Small intestine (tissue), 4 donors: ENCODE data around the gene BCAS3. TPM values are rescaled to one million over a fixed set of nuclear protein-coding genes. Genes with fewer than 3 reads are reported as not detected.

Experiments used
- polyA plus RNA-seq, 4 donors: library from polyadenylated mRNA; stranded (reverse) in 3 of 4; unstranded in 1 of 4; fragments of 200-250 nt in 3 of 4; fragments of 120-200 nt in 1 of 4; gene quantifications; one replicate each; pipeline versions ENCODE4 v1.2.1 to v1.2.3, GENCODE V29; 2013
- donor health status: healthy with polysubstance abuse.
- donor health status: Bipolar disorder and iron deficiency.
- donor health status: healthy.

BCAS3 gene
- polyA plus RNA-seq, 4 donors = 4.4 to 10.5 (median 4.8) TPM

Other genes with a start within 250 kb of the BCAS3 start
- 10 to 100 TPM in 1 of 4 donors, 1 to 10 TPM in 3; 5.7 to 31.5 (median 8.1) TPM for gene APPBP2, start 151.6 kb upstream of the BCAS3 start, polyA plus RNA-seq
- 10 to 100 TPM in 1 of 4 donors, 1 to 10 TPM in 3; 3.8 to 13.6 (median 5.7) TPM for gene PPM1D, start 77.7 kb upstream of the BCAS3 start, polyA plus RNA-seq